SK-N-DZ (cell line): Measurements from ENCODE around the gene NR2C2.

Experiments used
- DNase-seq: peaks from one replicate; pipeline ENCODE4 v3.0.0-alpha.2; 2015; ENCODE audit warnings: low spot score

NR2C2 gene

GRCh38 chr3:14921034-14921616, 26.3 kb upstream of the NR2C2 start:
- peak; percentile 80 for DNase-seq

- no peak for DNase-seq
Observed at GRCh38 chr3:14921811-14922705, 25.3 kb upstream of the NR2C2 start.

GRCh38 chr3:14922863-14923262, 24.5 kb upstream of the NR2C2 start:
- DNase-seq: no peak

DNA sequence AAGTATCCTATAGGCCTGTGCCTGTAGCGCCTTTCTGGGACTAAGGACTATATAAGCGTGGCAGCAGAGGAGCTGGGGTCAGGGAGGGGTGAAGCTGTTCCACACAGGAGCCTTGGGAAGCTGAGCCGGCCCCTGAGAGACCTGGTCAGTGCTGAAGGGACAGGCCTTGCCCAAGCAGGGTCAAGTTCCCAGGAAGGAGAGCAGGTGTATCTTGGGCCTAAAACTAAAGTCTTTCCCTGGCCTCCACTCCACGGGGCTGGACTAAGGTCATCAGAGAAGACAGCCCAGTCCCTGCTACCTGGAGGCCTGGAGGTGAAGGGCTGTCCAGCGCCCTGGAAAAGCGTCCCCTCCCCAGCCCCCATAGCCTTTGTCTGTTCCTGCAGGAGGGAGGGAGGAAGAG, 23.9 kb upstream of the NR2C2 start:
- no peak for DNase-seq

- DNase-seq: peak; percentile 76
Observed at GRCh38 chr3:14925729-14926591, 21.4 kb upstream of the NR2C2 start.

DNA sequence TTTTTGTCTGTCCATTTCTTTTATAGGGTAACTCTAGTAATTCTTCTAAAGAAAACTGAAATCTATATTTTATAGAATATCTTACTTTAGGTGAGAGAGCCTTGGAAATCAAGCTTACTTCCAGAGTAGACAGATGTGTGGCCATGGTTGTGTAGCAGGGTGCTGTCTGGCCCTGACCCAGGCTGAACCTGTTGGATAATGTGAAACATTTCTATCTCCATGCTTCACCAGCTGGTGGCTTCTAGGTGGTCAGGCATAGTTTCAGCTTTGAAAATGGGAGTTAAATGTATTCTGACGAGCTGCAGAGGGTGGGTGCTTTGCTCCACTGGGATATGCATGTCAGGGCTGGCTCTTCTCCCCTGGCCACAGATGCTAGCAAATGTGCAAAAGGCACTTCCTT, 20.8 kb upstream of the NR2C2 start:
- DNase-seq: no peak

GRCh38 chr3:14927308-14927707, 20.1 kb upstream of the NR2C2 start:
- DNase-seq: no peak

GRCh38 chr3:14929310-14930074, 17.9 kb upstream of the NR2C2 start:
- DNase-seq: no peak

- no peak for DNase-seq
Observed at GRCh38 chr3:14933820-14934425, 13.5 kb upstream of the NR2C2 start.

GRCh38 chr3:14935592-14936345, 11.6 kb upstream of the NR2C2 start:
- DNase-seq: no peak

DNA sequence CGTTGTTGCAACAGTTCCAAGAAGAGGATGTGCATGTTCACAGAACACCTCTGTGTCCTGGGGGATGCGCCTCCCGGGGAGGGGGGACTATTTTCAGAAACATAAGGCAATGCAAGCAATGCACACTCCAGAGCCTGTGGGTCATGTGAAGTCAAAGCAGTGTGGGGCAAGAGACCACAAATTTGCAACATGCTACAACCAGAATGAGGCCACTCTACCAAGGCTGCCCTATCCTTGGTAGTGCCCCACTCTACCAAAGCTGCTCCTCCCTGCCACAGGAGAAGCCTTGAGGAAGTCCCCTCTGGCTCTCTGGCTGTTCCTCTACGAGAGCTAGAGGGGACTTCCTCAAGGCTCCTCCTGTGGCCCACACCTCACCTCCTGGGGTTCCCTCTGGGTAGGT, 8.4 kb upstream of the NR2C2 start:
- DNase-seq: no peak

DNA sequence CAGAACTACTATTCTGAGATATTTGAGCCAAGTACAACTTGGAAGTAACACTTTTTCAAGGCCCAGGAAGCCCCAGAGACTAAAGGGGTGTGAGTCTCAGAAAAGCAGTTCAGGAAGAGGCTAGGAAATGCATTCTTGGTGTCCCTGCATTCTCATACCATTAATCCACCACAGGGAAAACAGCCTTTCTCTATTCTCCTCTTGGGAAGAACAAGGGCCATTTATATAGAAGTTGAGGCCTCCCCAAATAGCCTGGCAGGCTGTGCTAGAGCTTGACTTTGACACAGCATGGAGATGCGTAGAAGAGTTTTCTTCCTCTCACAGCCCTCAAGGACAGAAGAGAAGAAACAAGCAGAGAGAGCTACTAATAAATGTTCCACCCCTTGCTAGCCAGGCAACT, 5.5 kb upstream of the NR2C2 start:
- DNase-seq: no peak

GRCh38 chr3:14943042-14943441, 4.3 kb upstream of the NR2C2 start:
- no peak for DNase-seq

GRCh38 chr3:14946236-14946635, 1.1 kb upstream of the NR2C2 start:
- DNase-seq: no peak

- no peak for DNase-seq
Observed at GRCh38 chr3:14946739-14947099, 664 bp upstream of the NR2C2 start.

- peak; percentile 98 for DNase-seq
Observed at GRCh38 chr3:14947886-14948608, 664 bp downstream of the NR2C2 start.

DNA sequence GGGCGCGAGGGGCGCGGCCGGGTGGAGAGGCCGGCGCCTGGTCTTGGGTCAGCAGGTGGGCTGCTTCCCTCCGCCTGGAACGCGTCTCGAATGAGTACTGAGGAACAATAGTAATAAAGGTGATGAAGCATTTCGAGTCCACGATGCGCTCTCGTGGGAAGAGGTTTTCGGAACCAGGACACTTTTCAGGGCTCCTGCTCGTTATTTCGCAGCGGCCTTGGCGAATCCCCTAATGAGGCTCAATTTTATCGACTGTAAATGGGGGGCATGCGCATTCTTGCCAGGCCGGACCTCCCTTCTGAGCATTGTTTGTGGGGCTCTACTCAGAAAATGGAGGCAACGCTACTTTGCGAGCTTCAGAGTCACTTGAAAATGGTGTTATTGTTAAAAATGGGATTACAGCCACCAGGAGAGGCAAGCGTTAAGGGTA, 1.2 kb downstream of the NR2C2 start:
- DNase-seq: no peak

DNA sequence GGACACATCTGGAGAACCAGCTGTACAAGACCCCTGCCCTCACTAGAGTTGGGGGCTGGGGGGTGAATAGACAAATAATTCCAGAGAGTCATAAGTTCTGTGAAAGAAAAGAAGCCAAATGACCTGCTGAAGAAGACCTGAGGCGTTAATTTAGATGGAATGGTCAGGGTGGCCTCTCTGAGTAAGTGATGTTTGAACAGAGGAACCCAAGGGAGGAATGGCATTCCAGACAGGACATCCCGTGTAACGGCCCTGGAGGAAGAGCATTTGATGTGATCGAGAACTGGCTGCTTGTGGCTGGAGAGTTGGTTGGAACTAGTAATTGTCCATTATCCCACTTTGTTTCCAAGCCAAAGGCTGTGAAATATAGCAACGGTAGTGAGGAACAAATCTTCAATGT, 1.7 kb downstream of the NR2C2 start:
- DNase-seq: no peak

- no peak for DNase-seq
Observed at GRCh38 chr3:14950274-14950673, 2.9 kb downstream of the NR2C2 start.

DNA sequence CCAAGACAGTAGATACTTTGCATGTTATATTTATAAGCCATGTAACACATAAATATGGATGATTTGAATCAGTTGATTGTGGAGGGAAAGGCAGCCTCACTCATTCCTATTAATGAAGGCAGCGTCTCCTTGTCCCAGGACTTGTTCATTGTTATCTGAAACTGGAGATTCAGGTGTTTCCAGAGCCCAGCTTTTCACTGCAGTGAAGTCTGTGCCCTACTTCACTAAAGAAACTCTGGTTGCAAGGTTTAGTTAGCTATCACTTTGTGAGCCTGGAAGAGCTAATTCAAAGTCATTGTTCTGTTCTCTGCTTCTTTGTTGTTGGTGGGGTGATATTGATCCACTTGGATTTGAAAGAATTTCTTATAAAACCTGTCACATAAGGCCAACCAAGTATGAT, 9.8 kb downstream of the NR2C2 start:
- DNase-seq: no peak
